GM21390 (cell line): ENCODE measurements around the gene FAM110D.

ENCODE experiments used
- ATAC-seq: cut with Tn5 transposase; IDR thresholded peaks from one replicate; pipeline ENCODE4 v1.9.1; 2021; ENCODE audit not compliant: unreplicated experiment

Gene FAM110D

DNA sequence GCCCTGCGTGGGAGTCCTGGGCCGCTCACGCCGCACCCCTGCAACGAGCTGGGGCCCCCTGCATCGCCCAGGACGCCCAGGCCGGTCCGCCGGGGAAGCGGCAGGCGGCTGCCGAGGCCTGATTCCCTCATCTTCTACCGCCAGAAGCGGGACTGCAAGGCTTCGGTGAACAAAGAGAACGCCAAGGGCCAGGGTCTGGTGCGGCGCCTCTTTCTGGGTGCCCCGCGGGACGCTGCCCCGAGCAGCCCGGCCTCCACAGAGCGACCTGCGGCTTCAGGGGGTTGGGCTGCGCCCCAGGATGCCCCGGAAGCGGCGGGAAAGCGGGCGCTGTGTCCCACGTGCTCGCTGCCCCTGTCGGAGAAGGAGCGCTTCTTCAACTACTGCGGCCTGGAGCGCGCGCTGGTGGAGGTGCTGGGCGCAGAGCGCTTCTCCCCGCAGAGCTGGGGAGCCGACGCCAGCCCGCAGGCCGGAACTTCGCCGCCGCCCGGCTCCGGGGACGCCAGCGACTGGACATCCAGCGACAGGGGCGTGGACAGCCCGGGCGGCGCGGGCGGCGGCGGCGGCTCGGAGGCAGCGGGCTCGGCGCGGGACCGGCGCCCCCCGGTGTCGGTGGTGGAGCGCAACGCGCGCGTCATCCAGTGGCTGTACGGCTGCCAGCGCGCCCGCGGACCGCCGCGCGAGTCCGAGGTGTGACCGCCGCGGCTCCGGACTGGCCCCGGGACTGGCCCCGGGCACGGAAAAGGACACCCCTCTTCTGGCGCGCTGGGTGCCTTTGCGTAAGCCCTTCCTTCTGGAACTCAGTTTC, 2.7 kb downstream of the FAM110D start:
- no peak for ATAC-seq

DNA sequence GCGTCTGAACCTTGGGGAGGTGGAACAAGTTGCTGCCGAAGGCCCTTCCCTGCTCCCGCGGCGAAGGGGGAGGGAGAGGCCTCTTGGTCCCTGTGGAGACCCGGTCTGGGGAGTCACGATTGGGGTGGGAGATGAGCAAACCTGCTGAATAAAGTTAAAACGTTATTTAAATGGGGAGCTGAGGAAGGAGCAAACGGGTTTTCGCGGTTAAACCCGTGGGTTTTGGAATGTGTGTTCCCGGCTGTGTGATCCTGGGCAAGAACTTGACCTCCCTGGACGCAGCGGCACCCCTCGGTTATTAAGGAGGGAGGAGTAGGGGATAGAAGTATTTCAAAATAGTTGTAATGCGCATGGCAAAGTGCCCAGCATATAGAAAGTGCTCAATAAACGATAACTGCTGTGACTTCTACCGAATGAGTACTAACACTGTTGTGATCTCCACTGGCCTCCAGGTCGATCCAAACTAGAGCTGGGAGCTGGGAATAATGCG, 3.4 kb downstream of the FAM110D start:
- no peak for ATAC-seq

- ATAC-seq: no peak
These were observed 4.8 kb downstream of the FAM110D start for GRCh38 chr1:26163684-26164035.

DNA sequence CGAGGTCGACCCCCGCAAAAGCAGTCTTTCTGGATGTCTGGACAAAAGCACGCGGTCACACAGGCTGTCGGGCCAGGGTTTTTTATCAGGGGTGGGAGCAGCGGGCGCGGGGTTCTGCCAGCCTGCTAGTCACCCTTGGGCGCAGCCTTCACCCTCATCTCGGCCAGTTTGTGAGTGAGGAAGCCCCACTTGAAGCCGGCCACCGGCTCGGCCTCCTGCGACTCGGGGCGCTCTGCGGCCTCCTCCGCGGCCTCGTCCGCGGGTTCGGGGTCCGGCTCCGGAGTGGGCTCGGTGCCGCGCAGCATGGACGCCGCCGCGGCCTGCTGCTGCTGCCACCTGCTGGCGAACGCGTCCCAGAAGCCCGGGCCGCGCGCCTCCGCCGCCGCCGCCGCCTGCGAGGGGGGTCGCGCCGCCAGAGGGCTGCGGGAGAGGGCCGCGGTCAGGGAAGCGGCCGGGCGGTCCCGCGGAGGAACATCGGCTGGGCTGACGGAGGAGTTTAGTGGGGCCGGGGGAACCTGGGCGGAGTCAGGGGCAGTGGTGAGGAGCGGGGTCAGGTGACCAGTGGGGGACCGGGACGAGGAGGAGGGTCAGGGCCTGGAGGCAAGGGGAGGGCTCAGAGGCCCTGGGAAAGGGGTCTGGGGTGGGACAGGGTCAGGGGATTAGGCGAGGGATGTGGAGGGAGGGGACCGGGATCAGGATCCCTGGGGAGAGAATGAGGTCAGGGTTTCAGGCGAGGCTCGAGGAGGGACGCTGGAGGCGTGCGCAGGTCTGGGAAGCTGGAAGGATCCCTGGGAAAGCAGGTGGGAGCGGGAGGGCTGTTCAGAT, 5.4 kb downstream of the FAM110D start:
- no peak for ATAC-seq

DNA sequence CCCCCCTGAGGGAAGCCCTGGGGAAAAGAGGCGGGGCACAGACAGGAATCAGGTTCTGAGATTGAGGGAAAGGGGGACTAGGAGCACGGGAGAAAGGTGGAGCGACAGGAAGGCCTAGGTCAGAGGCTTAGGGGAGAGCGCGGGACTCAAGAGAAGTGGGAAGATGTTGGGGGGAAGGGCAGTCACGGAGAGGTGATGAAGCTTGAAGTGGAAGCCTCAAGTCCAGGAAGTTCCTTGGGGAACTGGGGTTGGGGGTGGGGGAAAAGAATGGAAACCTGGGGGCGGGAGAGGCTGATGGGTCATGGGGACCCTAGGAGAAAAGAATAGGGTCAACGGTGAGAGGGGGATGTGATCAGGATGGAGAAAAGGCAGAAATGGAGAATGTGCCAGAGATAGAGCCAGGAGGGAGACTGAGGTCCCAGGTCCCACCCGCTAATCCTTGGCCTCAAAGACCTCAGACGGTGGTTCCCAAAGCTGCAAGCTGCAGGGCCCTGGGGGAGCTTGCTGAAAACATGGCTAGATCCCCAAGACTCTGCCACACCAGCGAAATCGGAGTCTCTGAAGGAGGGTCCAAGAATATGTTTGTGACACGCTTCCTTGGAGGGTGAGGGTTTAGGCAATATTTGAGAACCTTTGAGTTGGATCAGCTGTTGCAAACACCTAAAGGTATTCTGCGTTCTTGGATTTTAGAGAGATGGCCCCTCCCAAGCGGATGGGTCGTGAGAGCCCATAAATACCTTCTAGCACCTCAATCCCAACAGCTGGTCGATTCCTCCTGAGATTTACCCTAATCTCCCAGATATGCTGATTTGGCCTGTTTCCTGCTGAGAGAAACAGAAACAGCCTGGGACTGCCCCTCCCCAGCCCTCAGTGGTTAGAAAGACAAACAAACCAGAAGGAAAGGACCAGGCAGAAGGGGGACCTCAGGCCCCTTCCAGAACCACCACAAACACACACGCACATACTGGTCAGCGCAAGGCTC, 6.3 kb downstream of the FAM110D start:
- ATAC-seq: no peak

GRCh38 chr1:26166719-26167281, 7.9 kb downstream of the FAM110D start:
- no peak for ATAC-seq

DNA sequence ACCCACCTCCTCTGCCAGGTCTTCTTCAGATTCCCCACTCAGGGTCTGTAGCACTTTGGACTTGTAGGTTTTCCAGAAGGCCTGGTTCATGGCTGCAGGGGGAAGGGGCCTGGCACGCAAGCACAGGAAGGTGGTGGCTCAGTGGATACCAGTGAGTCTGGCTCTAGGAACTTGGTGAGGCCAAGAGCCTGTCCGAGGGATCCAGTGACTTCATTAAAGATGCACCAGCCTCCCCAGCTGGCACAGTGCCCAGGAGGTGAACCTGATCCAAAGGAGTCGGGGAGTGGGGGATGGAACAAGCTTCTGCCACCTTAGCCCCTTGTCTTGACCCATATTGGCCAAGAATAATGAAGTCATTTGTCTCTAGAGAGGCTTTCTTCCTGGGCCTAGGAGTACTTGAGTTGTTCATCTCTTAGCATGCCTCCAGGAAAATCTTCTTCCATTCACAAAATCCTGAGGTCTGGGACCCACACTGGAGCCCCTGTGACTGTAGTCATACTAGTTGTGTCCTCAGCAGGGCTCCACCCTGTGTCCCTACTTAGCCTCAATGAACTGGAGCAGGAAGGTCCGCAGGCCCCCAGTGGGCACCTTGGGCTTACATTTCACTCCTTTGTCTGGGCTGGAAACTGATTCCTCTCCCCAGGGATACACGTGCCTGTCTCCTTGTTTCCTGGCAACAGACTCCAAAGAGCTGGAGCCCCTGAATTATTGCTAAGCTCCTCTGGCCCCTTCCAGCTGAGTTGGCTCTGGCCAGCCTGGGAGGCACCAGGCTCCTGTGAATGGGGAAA, 9.7 kb downstream of the FAM110D start, which contains the start of gene C1orf232:
Gene C1orf232 (minus strand): TSS at position 554 of the 788 bp plus-strand sequence. CDS start 464 bp downstream, at position 90.
- ATAC-seq: no peak

DNA sequence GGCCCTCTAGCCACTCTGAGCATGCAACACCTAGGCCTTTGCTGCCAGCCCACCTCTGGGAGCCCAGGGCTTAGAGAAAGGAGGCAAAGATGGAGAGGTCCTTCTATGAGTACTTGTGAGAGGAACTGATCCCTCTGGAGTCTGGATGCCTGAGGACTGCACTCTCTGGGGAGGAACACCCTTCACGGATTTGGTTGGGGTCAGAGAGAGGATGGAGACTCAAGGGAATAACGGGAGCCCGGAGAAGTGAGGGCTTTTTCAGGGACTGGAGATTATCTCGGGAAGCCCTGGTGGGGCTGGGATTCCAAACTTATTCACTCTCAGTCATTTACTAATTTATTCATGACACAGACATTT, 10.3 kb downstream of the FAM110D start:
- no peak for ATAC-seq

DNA sequence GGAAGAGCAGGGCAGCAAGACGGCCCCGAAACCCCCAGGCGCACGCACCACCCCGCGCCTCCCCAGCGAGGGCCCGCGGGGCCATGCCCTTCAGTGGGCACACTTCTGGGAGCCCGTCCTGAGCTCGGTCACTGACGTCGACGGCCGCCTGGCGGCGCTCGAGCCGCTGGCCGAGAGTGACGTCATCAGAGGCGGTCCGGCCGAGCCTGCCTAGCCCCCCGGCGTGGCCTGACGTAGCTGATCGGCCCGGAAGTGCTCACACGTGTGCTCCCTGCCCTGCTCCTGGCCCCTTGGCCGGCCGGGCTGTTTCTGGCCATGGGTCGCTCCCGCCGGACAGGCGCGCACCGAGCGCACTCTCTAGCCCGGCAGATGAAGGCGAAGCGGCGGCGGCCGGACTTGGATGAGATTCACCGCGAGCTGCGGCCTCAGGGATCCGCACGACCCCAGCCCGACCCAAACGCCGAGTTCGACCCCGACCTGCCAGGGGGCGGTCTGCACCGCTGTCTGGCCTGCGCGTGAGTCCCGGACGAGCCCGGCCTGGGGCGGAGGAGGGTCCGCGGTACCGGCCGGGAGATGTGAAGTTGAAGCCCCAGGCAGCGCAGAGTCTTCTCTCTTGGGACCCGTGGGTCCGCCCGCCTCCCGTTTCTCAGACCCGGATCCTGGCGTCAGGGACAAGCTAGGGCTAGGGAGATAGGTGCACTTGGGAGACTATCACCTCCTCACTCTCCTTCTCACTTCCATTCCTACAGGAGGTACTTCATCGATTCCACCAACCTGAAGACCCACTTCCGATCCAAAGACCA, 11.0 kb downstream of the FAM110D start, which contains the start of gene ZNF593:
Gene ZNF593 (plus strand): TSS at position 240 of the 803 bp plus-strand sequence. CDS start 76 bp downstream, at position 316.
- peak; percentile 91 for ATAC-seq

GRCh38 chr1:26170472-26170821, 11.6 kb downstream of the FAM110D start:
- ATAC-seq: no peak

DNA sequence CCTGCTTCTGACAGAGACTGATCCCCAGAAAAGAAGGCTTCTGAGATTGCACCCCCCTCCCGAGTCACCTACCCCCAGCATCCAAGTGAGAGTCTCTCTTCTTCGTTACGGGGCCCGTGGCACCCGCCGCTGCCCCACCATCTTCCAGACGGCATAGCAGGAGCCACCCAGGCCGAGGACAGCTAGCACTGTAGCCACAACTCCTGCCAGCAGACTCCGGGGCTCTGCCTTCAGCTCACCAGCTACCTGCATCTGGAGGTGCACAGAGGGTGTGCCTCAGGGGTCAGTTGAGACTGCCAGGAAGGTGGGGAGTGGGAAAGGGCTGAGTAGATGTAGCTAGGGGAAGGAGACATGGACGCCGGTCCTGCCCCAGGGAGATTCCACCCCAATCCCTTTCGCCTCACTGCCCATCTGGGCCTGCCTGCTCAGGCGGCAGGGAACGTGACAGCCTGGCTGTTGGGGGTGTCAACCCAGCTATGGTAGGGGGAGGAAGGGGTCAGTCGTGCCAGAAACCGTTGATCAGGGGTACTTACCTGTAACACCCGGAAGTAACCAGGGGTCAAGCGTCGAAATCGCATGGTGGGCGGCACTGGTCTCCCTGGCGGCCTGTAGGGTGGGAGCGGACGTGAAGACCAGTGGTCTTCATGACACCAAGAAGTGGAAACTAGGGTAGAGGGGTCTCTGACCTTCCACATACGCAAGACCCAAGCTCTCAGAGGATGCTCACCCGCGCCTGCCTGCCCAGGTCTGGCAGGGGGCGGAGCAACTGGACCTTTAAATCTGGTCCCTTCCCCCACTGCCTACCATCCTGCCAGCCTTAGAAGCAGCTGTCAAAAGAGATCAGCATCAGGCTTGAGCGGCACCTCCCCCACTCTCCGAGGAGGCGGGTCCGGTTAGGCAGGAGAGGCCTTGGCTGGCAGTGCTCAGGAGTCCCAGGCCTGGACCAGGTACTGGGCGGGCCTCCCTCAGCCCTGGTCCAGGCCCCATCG, 12.5 kb downstream of the FAM110D start, which contains the start of gene ZNF593OS:
Gene ZNF593OS (minus strand): TSS at position 749 of the 989 bp plus-strand sequence. CDS start 171 bp downstream, at position 578.
- ATAC-seq: no peak

DNA sequence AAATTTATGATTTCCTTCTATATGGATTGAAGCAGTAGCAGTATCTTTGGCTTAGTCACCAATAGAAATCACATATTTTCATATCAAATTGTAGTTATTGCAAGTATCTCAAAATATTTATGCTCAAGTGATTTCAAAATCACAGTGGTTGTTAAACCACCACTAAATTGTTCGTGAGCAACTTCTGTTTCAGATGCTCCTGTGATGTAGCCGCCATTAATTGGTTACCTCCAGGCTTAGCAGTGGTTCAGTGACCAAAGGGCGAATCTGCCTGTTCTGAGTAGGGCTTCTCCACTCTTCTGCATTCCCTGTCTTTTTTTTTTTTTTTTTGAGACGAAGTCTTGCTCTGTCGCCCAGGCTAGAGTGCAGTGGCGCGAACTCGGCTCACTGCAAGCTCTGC, 16.5 kb downstream of the FAM110D start:
- ATAC-seq: no peak

GRCh38 chr1:26177182-26177684, 18.4 kb downstream of the FAM110D start, which contains the start of gene CNKSR1:
Gene CNKSR1 (plus strand): TSS chr1:26177491. CDS start chr1:26177548, 57 bp downstream.
- ATAC-seq: no peak

GRCh38 chr1:26180010-26180506, 21.2 kb downstream of the FAM110D start:
- no peak for ATAC-seq

GRCh38 chr1:26181586-26182382, 22.9 kb downstream of the FAM110D start:
- ATAC-seq: no peak

DNA sequence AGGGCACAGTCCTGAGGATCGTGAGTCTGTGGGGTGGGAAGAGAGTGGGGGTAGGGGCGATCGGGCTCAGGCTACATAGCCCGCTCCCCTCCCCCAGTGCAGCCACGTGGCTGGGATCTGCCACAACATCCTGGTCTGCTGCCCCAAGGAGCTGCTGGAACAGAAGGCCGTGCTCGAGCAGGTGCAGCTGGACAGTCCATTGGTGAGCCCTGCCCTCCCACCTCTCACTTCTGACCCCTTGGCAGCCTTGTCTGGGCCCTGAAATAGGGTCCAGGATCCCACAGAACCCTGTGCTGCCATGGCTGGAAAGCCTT, 23.5 kb downstream of the FAM110D start:
- no peak for ATAC-seq
